Putamen (tissue), 1 donor: ENCODE data around the gene PTGER2.

Experiments
- DNase-seq: peaks from one replicate; pipeline ENCODE4 v3.0.0-alpha.2; 2016; ENCODE audit warnings: low spot score

The PTGER2 gene

GRCh38 chr14:52313903-52314594, at the start of gene PTGER2:
Gene PTGER2, plus strand, starts transcription at chr14:52314312. Its CDS starts 237 bp downstream, at chr14:52314549.
- peak; percentile 4 for DNase-seq

GRCh38 chr14:52265253-52265652, 48.9 kb upstream of the PTGER2 start:
- DNase-seq, result no peak

GRCh38 chr14:52266179-52266578, 47.9 kb upstream of the PTGER2 start:
- DNase-seq, result no peak

- DNase-seq, result no peak
These were observed 47.3 kb upstream of the PTGER2 start for GRCh38 chr14:52266782-52267181.

GRCh38 chr14:52267501-52268278, 46.4 kb upstream of the PTGER2 start, which contains the start of gene PTGDR:
Gene PTGDR, plus strand, starts transcription at chr14:52267698. Its CDS starts 117 bp downstream, at chr14:52267815.
- no peak for DNase-seq

- no peak for DNase-seq
These were observed 45.6 kb upstream of the PTGER2 start for GRCh38 chr14:52268279-52269061.

- no peak for DNase-seq
These were observed 45.0 kb upstream of the PTGER2 start for GRCh38 chr14:52269100-52269499.

- DNase-seq, result no peak
These were observed 44.1 kb upstream of the PTGER2 start for GRCh38 chr14:52269982-52270381.

- DNase-seq, result no peak
These were observed 42.6 kb upstream of the PTGER2 start for GRCh38 chr14:52271538-52271937.

- no peak for DNase-seq
These were observed 41.7 kb upstream of the PTGER2 start for GRCh38 chr14:52272375-52272774.

GRCh38 chr14:52275372-52275771, 38.7 kb upstream of the PTGER2 start:
- no peak for DNase-seq

GRCh38 chr14:52277552-52277951, 36.6 kb upstream of the PTGER2 start:
- no peak for DNase-seq

GRCh38 chr14:52279408-52279807, 34.7 kb upstream of the PTGER2 start:
- DNase-seq, result peak; percentile 36

- no peak for DNase-seq
These were observed 31.0 kb upstream of the PTGER2 start for GRCh38 chr14:52283099-52283498.

- DNase-seq, result no peak
These were observed 27.2 kb upstream of the PTGER2 start for GRCh38 chr14:52286661-52287649.

GRCh38 chr14:52296378-52296777, 17.7 kb upstream of the PTGER2 start:
- DNase-seq, result no peak

- no peak for DNase-seq
These were observed 15.3 kb upstream of the PTGER2 start for GRCh38 chr14:52298795-52299194.

GRCh38 chr14:52299692-52300278, 14.3 kb upstream of the PTGER2 start:
- DNase-seq, result peak; percentile 20

- DNase-seq, result no peak
These were observed 10.9 kb upstream of the PTGER2 start for GRCh38 chr14:52303236-52303635.

- DNase-seq, result no peak
These were observed 9.7 kb upstream of the PTGER2 start for GRCh38 chr14:52304248-52304904.
